Measurements from ENCODE around the gene CRYGN.

The CRYGN gene

GRCh38 chr7:151406886-151407583 is 32.9 kb downstream of the CRYGN start:
- DNase-seq (ENCODE audit: low read depth), result no peak

- DNase-seq (ENCODE audit: low read depth), result no peak
These were observed 33.7 kb downstream of the CRYGN start for GRCh38 chr7:151406051-151406875.

- DNase-seq (ENCODE audit: low read depth), result no peak
These were observed 34.4 kb downstream of the CRYGN start for GRCh38 chr7:151405588-151405987.

GRCh38 chr7:151405056-151405455 is 34.9 kb downstream of the CRYGN start:
- DNase-seq (ENCODE audit: low read depth), result no peak

- no peak for DNase-seq (ENCODE audit: low read depth)
These were observed 35.5 kb downstream of the CRYGN start for GRCh38 chr7:151404216-151405011.

- no peak for DNase-seq (ENCODE audit: low read depth)
These were observed 36.2 kb downstream of the CRYGN start for GRCh38 chr7:151403764-151404163.

- no peak for DNase-seq (ENCODE audit: low read depth)
These were observed 37.7 kb downstream of the CRYGN start for GRCh38 chr7:151402029-151402835.

GRCh38 chr7:151400626-151401315 is 39.2 kb downstream of the CRYGN start:
- no peak for DNase-seq (ENCODE audit: low read depth)

- no peak for DNase-seq (ENCODE audit: low read depth)
These were observed 40.0 kb downstream of the CRYGN start for GRCh38 chr7:151399906-151400305.

- no peak for DNase-seq (ENCODE audit: low read depth)
These were observed 40.7 kb downstream of the CRYGN start for GRCh38 chr7:151399305-151399601.

GRCh38 chr7:151398446-151399304 is 41.3 kb downstream of the CRYGN start:
- no peak for DNase-seq (ENCODE audit: low read depth)

GRCh38 chr7:151397026-151397425 is 42.9 kb downstream of the CRYGN start:
- DNase-seq (ENCODE audit: low read depth), result no peak

GRCh38 chr7:151396328-151396970 is 43.5 kb downstream of the CRYGN start:
- DNase-seq (ENCODE audit: low read depth), result no peak

GRCh38 chr7:151395036-151395367 is 44.9 kb downstream of the CRYGN start:
- no peak for DNase-seq (ENCODE audit: low read depth)

GRCh38 chr7:151394076-151395035 is 45.6 kb downstream of the CRYGN start:
- no peak for DNase-seq (ENCODE audit: low read depth)

- DNase-seq (ENCODE audit: low read depth), result no peak
These were observed 46.6 kb downstream of the CRYGN start for GRCh38 chr7:151393031-151393977.

- no peak for DNase-seq (ENCODE audit: low read depth)
These were observed 47.5 kb downstream of the CRYGN start for GRCh38 chr7:151392426-151392825.

- no peak for DNase-seq (ENCODE audit: low read depth)
These were observed 47.9 kb downstream of the CRYGN start for GRCh38 chr7:151392002-151392401.
